ENCODE data around the gene CCDC71L.

- TF ChIP-seq CTCF (IDR thresholded peaks at IDR 0.05; ENCODE audit: low read depth, low read length, missing input control) = no peak
- TF ChIP-seq, protein P1, sequence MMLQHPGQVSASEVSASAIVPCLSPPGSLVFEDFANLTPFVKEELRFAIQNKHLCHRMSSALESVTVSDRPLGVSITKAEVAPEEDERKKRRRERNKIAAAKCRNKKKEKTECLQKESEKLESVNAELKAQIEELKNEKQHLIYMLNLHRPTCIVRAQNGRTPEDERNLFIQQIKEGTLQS (IDR thresholded peaks at IDR 0.05) = no peak
- TF ChIP-seq, protein P2, sequence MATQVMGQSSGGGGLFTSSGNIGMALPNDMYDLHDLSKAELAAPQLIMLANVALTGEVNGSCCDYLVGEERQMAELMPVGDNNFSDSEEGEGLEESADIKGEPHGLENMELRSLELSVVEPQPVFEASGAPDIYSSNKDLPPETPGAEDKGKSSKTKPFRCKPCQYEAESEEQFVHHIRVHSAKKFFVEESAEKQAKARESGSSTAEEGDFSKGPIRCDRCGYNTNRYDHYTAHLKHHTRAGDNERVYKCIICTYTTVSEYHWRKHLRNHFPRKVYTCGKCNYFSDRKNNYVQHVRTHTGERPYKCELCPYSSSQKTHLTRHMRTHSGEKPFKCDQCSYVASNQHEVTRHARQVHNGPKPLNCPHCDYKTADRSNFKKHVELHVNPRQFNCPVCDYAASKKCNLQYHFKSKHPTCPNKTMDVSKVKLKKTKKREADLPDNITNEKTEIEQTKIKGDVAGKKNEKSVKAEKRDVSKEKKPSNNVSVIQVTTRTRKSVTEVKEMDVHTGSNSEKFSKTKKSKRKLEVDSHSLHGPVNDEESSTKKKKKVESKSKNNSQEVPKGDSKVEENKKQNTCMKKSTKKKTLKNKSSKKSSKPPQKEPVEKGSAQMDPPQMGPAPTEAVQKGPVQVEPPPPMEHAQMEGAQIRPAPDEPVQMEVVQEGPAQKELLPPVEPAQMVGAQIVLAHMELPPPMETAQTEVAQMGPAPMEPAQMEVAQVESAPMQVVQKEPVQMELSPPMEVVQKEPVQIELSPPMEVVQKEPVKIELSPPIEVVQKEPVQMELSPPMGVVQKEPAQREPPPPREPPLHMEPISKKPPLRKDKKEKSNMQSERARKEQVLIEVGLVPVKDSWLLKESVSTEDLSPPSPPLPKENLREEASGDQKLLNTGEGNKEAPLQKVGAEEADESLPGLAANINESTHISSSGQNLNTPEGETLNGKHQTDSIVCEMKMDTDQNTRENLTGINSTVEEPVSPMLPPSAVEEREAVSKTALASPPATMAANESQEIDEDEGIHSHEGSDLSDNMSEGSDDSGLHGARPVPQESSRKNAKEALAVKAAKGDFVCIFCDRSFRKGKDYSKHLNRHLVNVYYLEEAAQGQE (IDR thresholded peaks at IDR 0.05) = no peak
- TF ChIP-seq RAD21 (IDR thresholded peaks at IDR 0.05) = no peak
- no peak for TF ChIP-seq NR2F2 (IDR thresholded peaks at IDR 0.05)
- TF ChIP-seq MAX (IDR thresholded peaks at IDR 0.05) = no peak
- no peak for TF ChIP-seq JUND (IDR thresholded peaks at IDR 0.05)
- TF ChIP-seq EGR1 (IDR thresholded peaks at IDR 0.05; ENCODE audit: low read depth in 2 of 2) = no peak
- no peak for TF ChIP-seq SP1 (IDR thresholded peaks at IDR 0.05)
- no peak for TF ChIP-seq GABPA (IDR thresholded peaks at IDR 0.05 in 1 of 2, conservative IDR thresholded peaks at IDR 0.05 in 1 of 2)
These were observed 21.3 kb downstream of the CCDC71L start for GRCh38 chr7:106639476-106640334.
